Choroid plexus epithelial cell (primary cell): ENCODE measurements around the gene CFAP99.

Source experiments
- DNase-seq: peaks from one replicate; pipeline ENCODE4 v3.0.0-alpha.2; 2010; ENCODE audit warnings: low read depth
- H3K4me3 ChIP-seq: 2 replicates; pipeline ENCODE4 v1.5.1; 2011; ENCODE audit warnings: low read depth, mild to moderate bottlenecking, control low read depth, low read length, moderate library complexity
- TF ChIP-seq, protein P1 (sequence below): conservative IDR thresholded peaks from 2 replicates; pipeline ENCODE4 v1.5.1; 2011; ENCODE audit warnings: low read depth, mild to moderate bottlenecking, control low read depth, inconsistent platforms, low read length, moderate library complexity

The CFAP99 gene

DNA sequence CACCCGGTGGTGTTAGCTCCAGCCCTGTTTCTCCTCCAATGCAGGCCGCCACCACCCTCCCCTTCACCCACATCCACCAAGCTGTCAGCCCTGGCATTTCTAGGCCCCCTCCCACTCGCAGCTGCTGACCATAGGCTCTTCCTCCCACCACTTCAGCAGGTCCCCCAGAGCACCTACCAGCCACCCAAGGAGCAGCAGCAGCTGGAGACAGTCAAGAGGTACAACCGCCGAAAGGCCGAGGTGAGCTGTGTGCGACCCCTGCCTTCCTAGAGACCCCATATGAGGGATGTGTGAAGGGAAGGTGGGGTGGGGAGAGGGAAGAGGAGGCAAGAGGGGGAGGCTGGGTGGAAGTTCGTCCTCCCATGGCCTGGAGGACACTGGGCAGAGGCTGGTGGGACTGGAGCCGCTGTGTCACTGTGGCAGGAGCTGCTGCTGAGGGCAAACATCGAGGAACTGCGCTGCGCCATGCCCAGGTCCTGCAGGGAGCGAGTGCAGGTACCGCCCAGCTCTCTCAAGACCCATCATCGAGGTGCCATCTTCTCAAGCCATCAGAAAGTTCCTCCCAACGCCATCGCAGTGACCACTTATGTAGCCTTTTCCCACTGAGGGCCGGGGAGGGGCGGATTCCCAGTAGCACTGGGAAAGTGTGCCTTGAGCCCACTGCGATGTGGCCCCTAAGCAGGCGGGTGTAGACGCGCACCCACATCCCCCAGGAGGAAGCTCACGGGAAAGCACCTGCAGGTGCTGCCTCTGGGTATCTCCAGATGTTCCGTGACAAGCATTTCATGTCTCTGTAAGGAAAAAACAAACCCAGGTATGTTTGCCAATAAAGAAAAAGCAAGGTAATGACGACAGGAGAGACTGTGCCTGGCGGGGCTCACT, 31.0 kb downstream of the CFAP99 start:
- DNase-seq, result no peak
- TF ChIP-seq, protein P1, sequence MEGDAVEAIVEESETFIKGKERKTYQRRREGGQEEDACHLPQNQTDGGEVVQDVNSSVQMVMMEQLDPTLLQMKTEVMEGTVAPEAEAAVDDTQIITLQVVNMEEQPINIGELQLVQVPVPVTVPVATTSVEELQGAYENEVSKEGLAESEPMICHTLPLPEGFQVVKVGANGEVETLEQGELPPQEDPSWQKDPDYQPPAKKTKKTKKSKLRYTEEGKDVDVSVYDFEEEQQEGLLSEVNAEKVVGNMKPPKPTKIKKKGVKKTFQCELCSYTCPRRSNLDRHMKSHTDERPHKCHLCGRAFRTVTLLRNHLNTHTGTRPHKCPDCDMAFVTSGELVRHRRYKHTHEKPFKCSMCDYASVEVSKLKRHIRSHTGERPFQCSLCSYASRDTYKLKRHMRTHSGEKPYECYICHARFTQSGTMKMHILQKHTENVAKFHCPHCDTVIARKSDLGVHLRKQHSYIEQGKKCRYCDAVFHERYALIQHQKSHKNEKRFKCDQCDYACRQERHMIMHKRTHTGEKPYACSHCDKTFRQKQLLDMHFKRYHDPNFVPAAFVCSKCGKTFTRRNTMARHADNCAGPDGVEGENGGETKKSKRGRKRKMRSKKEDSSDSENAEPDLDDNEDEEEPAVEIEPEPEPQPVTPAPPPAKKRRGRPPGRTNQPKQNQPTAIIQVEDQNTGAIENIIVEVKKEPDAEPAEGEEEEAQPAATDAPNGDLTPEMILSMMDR, result no peak

DNA sequence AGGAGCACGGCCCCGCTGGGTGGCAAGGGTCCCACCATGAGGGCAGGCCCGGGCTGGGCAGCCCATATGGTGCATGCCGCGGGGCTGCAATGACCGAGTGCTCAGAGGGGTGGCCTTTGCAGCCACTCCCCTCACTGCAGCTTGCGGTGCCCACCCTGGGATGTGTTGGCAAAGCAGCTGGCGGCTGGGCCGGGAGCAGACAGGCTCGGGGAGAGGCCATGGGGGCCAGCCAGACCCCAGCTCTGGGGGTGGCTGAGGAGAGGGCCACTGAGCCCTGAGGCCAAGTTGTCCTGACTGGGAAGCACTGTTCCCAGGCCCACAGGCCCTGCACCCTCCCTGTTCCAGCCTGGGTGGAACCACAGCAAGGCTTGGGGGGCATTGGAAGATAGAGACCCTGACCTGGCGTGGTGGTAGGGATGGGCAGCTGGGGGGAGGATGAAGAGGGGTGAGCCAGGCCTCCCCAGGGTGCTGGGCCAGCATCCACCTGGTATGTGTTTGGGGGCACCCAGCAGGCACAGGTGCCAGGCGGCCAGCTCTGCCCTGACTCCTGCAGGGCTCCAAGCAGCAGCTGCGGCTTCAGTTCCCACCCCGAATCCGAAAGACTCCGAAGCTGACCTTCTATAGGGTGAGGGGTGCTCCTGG, 31.8 kb downstream of the CFAP99 start:
- no peak overlapping the region for H3K4me3 ChIP-seq
- TF ChIP-seq, protein P1, result no peak
- DNase-seq, result no peak

More for the DNA sequence above, 31.0 kb downstream of the CFAP99 start:
- H3K4me3 ChIP-seq, result no peak overlapping the region

DNA sequence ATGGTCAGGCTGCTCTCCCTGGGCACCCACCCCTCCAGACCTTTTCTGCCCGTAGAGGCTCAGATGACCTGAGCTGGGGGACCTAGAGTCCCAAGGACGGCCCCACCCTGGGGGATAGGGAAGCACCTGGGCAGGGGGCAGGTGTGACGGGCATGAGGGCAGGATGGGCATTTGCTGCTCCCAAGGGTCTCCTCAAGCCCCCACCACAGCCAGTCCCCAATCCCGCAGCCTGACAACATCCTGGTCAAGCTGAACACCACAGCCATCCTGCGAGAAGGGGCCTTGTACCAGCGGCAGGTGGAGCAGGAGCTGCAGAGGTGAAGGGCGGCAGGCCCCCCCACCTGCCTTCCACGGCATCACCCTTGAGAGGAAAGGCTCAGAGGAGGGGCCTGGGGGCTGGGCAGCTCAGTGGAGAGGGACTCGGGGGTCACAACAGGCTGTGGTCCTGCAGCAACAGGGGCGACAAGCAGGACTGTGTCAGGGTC, 32.3 kb downstream of the CFAP99 start:
- TF ChIP-seq, protein P1, result no peak
- no peak for DNase-seq
- no peak overlapping the region for H3K4me3 ChIP-seq

DNA sequence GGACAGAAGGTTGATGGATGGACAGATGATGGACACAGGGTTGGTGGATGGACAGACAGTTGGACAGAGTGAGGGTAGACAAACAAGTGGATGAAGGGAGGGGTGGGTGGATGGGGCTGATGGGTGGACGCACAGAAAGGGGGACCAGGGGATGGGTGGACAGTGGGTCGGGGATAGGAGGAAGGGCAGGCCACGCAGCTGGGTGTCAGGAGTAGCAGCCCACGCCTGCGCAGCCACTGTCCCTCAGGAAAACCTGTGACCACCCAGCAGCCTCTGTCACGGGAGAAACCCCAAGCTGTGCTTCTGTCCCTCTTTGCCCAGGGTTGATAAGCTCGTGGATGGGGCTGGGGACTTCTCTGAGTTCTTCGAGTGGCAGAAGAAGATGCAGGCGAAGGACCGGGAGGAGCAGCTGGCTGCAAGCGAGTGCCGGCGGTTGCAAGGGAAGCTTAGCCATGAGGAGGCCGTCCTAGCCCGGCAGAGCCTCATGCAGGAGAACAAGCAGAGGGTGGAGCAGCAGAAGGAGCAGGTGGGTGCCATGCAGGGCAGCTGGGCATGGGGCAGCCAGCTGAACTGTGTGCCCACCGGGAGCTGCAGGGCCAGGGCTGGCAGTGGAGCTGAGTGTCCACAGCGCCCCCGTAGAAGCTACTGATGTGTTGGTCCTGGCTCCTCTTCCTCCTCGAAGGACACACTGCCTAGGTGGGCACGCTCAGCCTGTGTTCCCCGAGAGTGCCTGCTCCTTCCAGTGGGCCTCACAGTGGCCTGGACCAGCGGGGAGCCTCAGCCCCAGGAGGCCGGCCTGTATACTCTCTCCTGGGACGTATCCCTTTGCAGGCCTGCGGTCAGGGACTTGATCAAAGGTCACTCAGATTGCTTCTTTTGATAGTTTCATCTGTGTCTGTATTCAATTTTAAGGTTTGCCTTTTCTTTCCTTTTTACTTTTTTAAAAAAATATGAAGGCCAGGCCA, 33.3 kb downstream of the CFAP99 start:
- TF ChIP-seq, protein P1, result no peak
- H3K4me3 ChIP-seq, result no peak overlapping the region
- DNase-seq, result no peak

GRCh38 chr4:2457481-2458295, 38.9 kb downstream of the CFAP99 start:
- no peak for DNase-seq
- H3K4me3 ChIP-seq, result no peak overlapping the region

More at GRCh38 chr4:2457481-2458295, 38.9 kb downstream of the CFAP99 start:
- TF ChIP-seq, protein P1, result no peak
